ENCODE results near the gene UMPS.

GRCh38 chr3:124699051-124699450 is 31.2 kb upstream of the UMPS start:
- TF ChIP-seq CTCF (IDR thresholded peaks at IDR 0.05), result no peak
- TF ChIP-seq POLR2A (IDR thresholded peaks at IDR 0.05), result no peak

Data from Peyer's patch (tissue), 4 donors.